SU-DHL-6 (cell line): Measurements from ENCODE around the gene ANO10.

Experiments
- H2AFZ ChIP-seq: fragments of 200-600 bp; sonication (generic); 2 replicates; pipeline ENCODE4 v1.6.1; 2014; ENCODE audit warnings: low read depth, mild to moderate bottlenecking, moderate library complexity, mixed read lengths, antibody characterized with exemption, low read length; ENCODE audit not compliant: severe bottlenecking
- H3F3A ChIP-seq: fragments of 200-600 bp; shearing (Covaris generic); 2 replicates; pipeline ENCODE4 v1.6.0; 2016; ENCODE audit warnings: antibody characterized with exemption, mild to moderate bottlenecking; ENCODE audit not compliant: insufficient read depth
- H3K27ac ChIP-seq: fragments of 200-600 bp; sonication (generic); 2 replicates; pipeline ENCODE4 v1.5.1; 2016; ENCODE audit warnings: low read depth, mild to moderate bottlenecking, low read length, moderate library complexity, mixed read lengths
- H3K27me3 ChIP-seq: fragments of 200-600 bp; sonication (generic), shearing (Covaris generic); 2 replicates; pipeline ENCODE4 v1.6.0; 2014; ENCODE audit warnings: mild to moderate bottlenecking, low read length
- H3K36me3 ChIP-seq: fragments of 200-600 bp; sonication (generic); 2 replicates; pipeline ENCODE4 v1.6.1; 2014; ENCODE audit warnings: mild to moderate bottlenecking, low read length, mixed read lengths
- H3K4me2 ChIP-seq: fragments of 300-600, 200-600 bp; shearing (Covaris generic), sonication (generic); 2 replicates; pipeline ENCODE4 v1.6.0; 2014; ENCODE audit warnings: low read length, low read depth, mild to moderate bottlenecking; ENCODE audit not compliant: poor library complexity, severe bottlenecking
- H3K4me3 ChIP-seq: fragments of 200-600 bp; sonication (generic); 2 replicates; pipeline ENCODE4 v1.5.1; 2014; ENCODE audit warnings: antibody characterized with exemption, low read length, mild to moderate bottlenecking, mixed read lengths; ENCODE audit not compliant: insufficient read depth, poor library complexity, severe bottlenecking
- H3K79me2 ChIP-seq: fragments of 200-600 bp; sonication (generic); 2 replicates; pipeline ENCODE4 v1.6.1; 2014; ENCODE audit warnings: mild to moderate bottlenecking, low read length, moderate library complexity; ENCODE audit not compliant: insufficient read depth
- H3K9ac ChIP-seq: fragments of 200-600 bp; sonication (generic); 2 replicates; pipeline ENCODE4 v1.7.0; 2014; ENCODE audit warnings: mild to moderate bottlenecking, low read length
- H3K9me2 ChIP-seq: fragments of 200-600 bp; sonication (generic); replicated peaks from 2 replicates; pipeline ENCODE4 v1.6.1; 2014; ENCODE audit warnings: low read length; ENCODE audit not compliant: insufficient read depth
- H3K9me3 ChIP-seq: fragments of 200-600 bp; sonication (generic); 2 replicates; pipeline ENCODE4 v1.6.1; 2014; ENCODE audit warnings: low read length, mixed read lengths; ENCODE audit not compliant: insufficient read depth
- H4K20me1 ChIP-seq: fragments of 200-600 bp; sonication (generic); 2 replicates; pipeline ENCODE4 v1.6.1; 2014; ENCODE audit warnings: low read depth, mild to moderate bottlenecking, antibody characterized with exemption, low read length, moderate library complexity, mixed read lengths
- EZH2phosphoT487 ChIP-seq: fragments of 200-600 bp; sonication (generic), shearing (Covaris generic); conservative IDR thresholded peaks from 2 replicates; pipeline ENCODE4 v1.6.1; 2018; ENCODE audit warnings: mild to moderate bottlenecking, antibody characterized with exemption, low read length, moderate library complexity, mixed read lengths
- TF ChIP-seq, protein P1 (sequence below): fragments of 200-600 bp; sonication (generic); IDR thresholded peaks from one replicate; pipeline ENCODE4 v1.5.1; 2017; ENCODE audit warnings: antibody characterized with exemption, mild to moderate bottlenecking, low read length, moderate library complexity; ENCODE audit not compliant: insufficient read depth, poor library complexity, severe bottlenecking

Gene ANO10

DNA sequence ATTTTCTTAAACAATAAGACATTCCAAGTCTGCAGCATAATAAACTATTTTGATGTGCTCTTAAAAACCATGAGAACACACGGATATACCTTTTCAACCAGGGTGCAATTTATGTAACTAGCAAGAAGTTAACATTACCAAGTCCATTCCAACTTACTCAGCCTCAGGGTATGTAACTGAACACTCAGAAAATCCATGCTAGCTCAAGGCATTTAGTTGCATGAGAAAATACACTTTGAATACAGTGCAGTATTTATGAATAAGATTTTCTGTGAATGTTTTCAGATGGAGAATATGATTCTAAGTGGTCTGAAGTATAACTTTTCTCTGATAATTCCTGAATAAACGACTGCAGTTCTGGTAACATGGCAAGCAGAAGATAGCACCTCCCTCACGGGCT, 211.2 kb downstream of the ANO10 start:
- H3K36me3 ChIP-seq = no peaks in the 10 kb centered on the region
- TF ChIP-seq, protein P1, sequence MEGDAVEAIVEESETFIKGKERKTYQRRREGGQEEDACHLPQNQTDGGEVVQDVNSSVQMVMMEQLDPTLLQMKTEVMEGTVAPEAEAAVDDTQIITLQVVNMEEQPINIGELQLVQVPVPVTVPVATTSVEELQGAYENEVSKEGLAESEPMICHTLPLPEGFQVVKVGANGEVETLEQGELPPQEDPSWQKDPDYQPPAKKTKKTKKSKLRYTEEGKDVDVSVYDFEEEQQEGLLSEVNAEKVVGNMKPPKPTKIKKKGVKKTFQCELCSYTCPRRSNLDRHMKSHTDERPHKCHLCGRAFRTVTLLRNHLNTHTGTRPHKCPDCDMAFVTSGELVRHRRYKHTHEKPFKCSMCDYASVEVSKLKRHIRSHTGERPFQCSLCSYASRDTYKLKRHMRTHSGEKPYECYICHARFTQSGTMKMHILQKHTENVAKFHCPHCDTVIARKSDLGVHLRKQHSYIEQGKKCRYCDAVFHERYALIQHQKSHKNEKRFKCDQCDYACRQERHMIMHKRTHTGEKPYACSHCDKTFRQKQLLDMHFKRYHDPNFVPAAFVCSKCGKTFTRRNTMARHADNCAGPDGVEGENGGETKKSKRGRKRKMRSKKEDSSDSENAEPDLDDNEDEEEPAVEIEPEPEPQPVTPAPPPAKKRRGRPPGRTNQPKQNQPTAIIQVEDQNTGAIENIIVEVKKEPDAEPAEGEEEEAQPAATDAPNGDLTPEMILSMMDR = no peak
- no peak for TF ChIP-seq EZH2phosphoT487
- H3K79me2 ChIP-seq = no peaks in the 10 kb centered on the region
- H3K27ac ChIP-seq = no peak overlapping the region
- H3K27me3 ChIP-seq = no peaks in the 10 kb centered on the region
- no peak overlapping the region for H2AFZ ChIP-seq
- no peak overlapping the region for H3K4me3 ChIP-seq
- no peaks in the 10 kb centered on the region for H3K9me2 ChIP-seq
- no peaks in the 10 kb centered on the region for H3K9me3 ChIP-seq
- no peaks in the 10 kb centered on the region for H4K20me1 ChIP-seq
- no peaks in the 10 kb centered on the region for H3F3A ChIP-seq
- H3K9ac ChIP-seq = no peak overlapping the region
- no peak overlapping the region for H3K4me2 ChIP-seq

DNA sequence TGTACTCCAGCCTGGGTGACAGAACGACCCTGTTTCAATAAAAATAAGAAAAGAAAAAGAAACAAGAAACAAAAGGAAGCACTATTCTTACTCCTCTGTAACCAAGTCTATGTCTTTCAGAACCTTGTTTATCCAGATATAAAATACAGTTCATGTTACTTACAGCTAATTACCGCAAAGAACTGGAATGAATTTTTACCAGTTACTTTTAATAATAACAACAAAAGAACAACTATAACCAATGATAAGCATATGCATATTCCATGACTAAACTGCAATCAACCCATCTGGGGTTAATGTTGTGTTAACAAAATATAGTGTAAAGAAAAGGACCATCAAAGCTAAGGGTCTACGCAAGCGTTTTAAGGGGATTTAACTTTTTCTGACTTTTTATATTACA, 212.3 kb downstream of the ANO10 start:
- H3K27me3 ChIP-seq = no peaks in the 10 kb centered on the region
- H4K20me1 ChIP-seq = no peaks in the 10 kb centered on the region
- no peak overlapping the region for H3K4me2 ChIP-seq
- H3K36me3 ChIP-seq = no peaks in the 10 kb centered on the region
- no peaks in the 10 kb centered on the region for H3K9me3 ChIP-seq
- H2AFZ ChIP-seq = no peak overlapping the region
- no peak overlapping the region for H3K27ac ChIP-seq
- H3F3A ChIP-seq = no peaks in the 10 kb centered on the region
- no peak overlapping the region for H3K4me3 ChIP-seq
- no peaks in the 10 kb centered on the region for H3K79me2 ChIP-seq
- H3K9me2 ChIP-seq = no peaks in the 10 kb centered on the region
- TF ChIP-seq, protein P1 = no peak
- no peak overlapping the region for H3K9ac ChIP-seq

DNA sequence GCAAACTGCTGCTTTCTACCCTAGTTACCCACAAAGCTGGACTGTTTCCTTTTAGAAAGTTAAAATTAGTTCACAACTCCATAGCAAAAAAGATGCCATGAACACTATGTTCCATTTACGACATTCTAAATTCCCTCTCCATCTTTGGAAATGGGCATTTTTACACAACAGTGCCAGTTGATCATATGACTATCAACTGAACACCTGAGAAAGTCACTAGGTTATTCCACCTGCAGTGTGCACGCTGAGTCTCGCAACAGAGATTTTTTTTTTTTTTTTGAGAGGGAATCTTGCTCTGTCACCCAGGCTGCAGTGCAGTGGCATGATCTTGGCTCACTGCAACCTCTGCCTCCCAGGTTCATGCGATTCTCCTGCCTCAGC, 215.2 kb downstream of the ANO10 start:
- no peak overlapping the region for H3K4me2 ChIP-seq
- H3K27me3 ChIP-seq = no peaks in the 10 kb centered on the region
- no peaks in the 10 kb centered on the region for H3K9me3 ChIP-seq
- no peak overlapping the region for H3K9ac ChIP-seq
- no peak overlapping the region for H3K4me3 ChIP-seq
- no peak overlapping the region for H2AFZ ChIP-seq
- no peaks in the 10 kb centered on the region for H3K36me3 ChIP-seq
- TF ChIP-seq, protein P1 = no peak
- no peak for TF ChIP-seq EZH2phosphoT487
- no peaks in the 10 kb centered on the region for H4K20me1 ChIP-seq
- H3K27ac ChIP-seq = no peak overlapping the region
- no peaks in the 10 kb centered on the region for H3F3A ChIP-seq
- H3K79me2 ChIP-seq = no peaks in the 10 kb centered on the region
- no peaks in the 10 kb centered on the region for H3K9me2 ChIP-seq
